OCI-M2 (cell line): ENCODE results near the gene DCLRE1C.
"Not testable (repeated sequence)": the region's sequence is repeated elsewhere in the genome, so short reads cannot be mapped to it uniquely, and the experiment has no call there.

Experiments
- DNase-seq: peaks from one replicate; lab custom pipeline; 2025; ENCODE audit not compliant: unreplicated experiment; lab: John Stamatoyannopoulos, UW

The DCLRE1C gene

DNA sequence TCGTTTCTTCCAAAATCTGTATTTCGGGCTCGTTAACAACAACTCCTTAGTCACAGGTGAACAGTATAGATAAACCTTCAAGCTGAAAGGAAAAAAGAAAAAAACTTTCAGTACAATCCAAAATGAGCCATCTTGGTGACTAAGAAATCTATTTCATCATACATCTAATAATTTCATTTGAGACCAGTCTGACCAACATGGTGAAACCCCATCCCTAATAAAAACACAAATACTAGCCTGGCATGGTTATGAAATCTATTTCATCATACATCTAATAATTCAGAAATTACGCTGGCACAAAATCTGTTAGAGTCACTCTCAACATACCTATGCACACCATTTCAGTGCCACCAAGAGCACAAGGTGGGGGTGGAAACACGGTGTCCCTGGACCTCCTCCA lies 8.8 kb downstream of the DCLRE1C start:
- DNase-seq: no peak

- not testable (repeated sequence) for DNase-seq
Measured at GRCh38 chr10:14942950-14943338, 11.0 kb downstream of the DCLRE1C start.

DNA sequence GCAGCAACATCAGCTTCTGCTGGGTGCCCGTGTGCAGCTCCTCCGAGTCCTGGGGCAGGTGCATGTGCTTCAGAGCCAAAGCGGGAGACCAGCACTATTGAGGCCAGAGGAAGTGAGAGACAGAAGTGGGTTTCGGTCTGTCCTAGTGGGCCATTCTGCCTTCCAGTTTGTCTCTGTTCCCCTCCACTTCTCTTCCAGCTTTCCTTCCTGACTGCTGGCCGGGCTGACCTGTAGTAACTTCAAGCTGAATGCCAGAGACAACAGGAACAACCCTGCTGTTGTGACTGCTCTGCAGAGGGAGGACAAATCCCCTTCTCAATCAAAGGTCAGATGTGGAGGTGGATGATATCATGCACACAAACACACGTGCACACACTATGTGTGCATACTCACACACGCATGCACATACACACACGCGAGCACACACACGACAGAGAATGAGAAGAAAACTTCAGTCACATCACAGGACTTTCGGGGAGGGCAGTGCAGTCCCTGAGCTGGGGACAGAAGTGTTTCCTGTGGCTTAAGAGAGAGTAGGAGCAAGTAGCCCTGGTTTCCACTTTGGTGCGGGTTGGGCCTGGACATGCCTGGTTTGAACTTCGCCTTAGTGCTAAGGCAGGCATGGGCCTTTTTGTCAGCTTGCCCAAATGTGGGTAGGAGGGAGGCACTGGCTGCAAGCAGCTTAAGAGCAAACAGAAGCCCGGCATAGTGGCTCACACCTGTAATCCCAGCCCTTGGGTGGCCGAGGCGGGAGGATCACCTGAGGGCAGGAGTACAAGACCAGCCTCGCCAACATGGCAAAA lies 11.5 kb downstream of the DCLRE1C start:
- not testable (repeated sequence) for DNase-seq

DNA sequence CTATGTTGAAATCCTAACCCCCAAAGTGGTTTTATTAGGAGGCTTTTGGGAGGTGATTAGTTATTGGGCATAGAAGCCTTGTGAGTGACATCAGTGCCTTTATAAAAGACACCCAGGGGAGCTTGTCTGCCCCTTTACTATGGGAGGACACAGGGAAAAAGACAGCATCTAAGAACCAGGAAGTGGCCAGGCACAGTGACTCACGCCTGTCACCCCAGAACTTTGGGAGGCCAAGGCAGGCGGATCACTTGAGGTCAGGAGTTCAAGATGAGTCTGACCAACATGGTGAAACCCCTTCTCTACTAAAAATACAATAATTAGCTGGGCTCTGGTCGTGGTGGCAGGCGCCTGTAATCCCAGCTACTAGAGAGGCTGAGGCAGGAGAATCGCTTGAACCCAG lies 14.9 kb downstream of the DCLRE1C start:
- not testable (repeated sequence) for DNase-seq

GRCh38 chr10:14936584-14936983 lies 17.3 kb downstream of the DCLRE1C start:
- no peak for DNase-seq

- DNase-seq: no peak
Measured at GRCh38 chr10:14930610-14931009, 23.3 kb downstream of the DCLRE1C start.

- no peak for DNase-seq
Measured at GRCh38 chr10:14926722-14927416, 27.0 kb downstream of the DCLRE1C start.

GRCh38 chr10:14926061-14926470 lies 27.8 kb downstream of the DCLRE1C start:
- DNase-seq: no peak

DNA sequence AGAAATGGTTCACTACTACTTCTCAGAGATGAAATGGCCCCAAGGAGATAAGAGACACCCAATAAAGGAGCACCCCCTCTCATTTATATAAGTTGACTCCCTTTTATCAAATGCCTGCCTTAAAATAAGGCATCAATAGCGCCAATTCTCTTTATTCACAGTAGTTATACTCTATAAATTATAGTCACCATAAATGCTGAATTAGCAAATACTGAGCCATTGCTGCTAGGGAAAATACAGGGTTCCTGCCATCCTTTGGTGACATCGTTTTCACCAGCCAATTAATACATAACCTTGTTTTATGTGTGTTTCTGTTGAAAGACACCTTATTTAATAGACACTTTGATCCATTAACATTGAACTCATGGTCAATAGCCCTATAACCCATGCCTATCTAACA lies 28.6 kb downstream of the DCLRE1C start:
- no peak for DNase-seq

- DNase-seq: no peak
Measured at GRCh38 chr10:14924013-14924412, 29.9 kb downstream of the DCLRE1C start.

- no peak for DNase-seq
Measured at GRCh38 chr10:14918964-14919363, 34.9 kb downstream of the DCLRE1C start.

DNA sequence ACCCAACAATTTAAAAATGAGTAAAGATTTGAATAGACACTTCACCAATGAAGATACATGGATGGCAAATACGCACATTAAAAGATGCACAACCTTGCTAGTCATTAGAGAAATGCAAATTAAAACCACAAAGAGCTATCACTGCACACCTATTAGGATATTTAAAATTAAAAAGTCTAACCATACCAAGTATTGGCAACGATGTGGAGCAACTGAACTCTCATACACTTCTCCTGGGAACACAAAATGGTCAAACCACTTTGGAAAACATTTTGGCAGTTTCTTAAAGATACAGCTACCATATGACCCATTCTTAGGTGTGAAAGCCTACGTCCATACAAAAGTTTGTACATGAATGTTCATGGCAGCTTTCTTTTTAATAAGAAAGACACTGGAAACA lies 36.1 kb downstream of the DCLRE1C start:
- DNase-seq: no peak

DNA sequence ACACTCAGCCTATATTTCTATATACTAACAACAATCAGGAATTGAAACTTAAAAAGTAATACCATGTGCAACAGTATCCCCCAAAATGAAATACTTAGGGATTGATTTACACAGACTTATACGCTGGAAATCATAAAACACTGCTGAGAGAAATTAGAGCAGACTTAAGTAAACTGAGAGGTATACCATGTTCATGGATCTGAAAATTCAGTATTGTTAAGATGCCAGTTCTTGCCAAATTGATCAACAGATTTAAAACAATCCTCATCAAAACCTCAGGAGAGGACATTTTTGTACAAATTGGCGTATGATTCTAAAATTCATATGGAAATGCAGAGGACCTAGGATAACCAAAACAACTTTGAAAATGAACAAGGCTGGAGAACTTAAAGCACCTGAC lies 37.3 kb downstream of the DCLRE1C start:
- DNase-seq: no peak

DNA sequence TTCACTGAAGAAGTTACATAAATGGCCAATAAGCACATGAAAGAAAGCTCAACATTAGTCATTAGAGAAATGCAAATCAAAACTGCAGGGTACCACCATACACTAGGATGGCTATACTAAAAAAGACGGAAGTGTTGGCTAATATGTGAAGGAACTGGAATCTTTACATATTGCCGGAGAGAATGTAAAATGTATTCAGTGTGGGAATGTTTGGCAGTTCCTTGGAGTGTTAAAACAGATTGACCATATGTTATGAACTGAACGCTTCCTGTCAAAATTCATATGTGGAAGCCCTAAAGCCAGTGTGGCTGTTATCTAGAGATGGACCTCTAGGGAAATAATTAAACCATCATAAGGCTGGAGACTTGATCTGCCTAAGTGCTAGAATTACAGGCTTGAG lies 42.1 kb downstream of the DCLRE1C start:
- DNase-seq: no peak

DNA sequence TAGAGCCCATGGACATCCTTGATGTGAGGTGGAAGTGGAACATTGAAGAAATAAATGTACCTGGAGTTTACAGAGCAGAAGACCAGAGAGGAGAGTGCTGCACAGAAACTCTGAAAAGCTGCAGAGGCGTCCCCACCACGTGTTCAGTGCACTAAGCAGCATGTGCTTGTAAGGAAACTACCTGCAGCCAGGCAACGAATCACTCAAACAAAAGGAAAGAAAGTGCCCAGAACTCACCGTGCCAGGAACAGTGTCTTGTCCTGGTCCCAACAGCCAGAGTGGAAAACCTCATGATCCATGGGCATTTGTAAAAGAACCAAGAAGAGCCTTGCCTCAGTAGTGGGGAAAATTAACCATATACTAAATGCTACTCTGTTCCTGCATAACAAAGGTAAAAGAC lies 42.9 kb downstream of the DCLRE1C start:
- DNase-seq: no peak

- DNase-seq: no peak
Measured at GRCh38 chr10:14909101-14909500, 44.8 kb downstream of the DCLRE1C start.

GRCh38 chr10:14907591-14907990 lies 46.3 kb downstream of the DCLRE1C start:
- DNase-seq: not testable (repeated sequence)

DNA sequence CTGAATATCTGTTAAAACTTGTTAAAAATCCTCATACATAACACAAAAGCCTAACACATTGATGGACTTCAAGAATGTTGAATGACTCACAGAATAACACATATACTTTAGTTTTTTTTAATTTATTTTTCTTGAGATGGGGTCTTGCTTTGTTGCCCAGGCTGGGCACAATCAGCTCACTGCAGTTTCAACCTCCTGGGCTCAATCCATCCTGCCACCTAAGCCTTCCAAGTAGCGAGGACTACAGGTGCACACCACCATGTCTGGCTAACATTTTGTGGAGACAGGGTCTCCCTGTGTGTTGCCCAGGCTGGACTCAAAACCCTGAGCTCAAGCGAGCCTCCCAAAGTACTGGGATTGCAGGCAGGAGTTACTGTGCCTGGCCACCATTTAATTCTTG lies 47.1 kb downstream of the DCLRE1C start:
- DNase-seq: no peak

GRCh38 chr10:14905890-14906289 lies 48.0 kb downstream of the DCLRE1C start:
- no peak for DNase-seq

GRCh38 chr10:14904864-14905263 lies 49.0 kb downstream of the DCLRE1C start:
- DNase-seq: no peak

- DNase-seq: no peak
Measured at GRCh38 chr10:14904316-14904732, 49.6 kb downstream of the DCLRE1C start.

- no peak for DNase-seq
Measured at GRCh38 chr10:14891151-14891550, 62.7 kb downstream of the DCLRE1C start.
